ENCODE measurements around the gene MAN1C1.

The MAN1C1 gene

GRCh38 chr1:25803368-25803767 lies 186.8 kb downstream of the MAN1C1 start:
- no peaks in the 10 kb centered on the region for H3K9me3 ChIP-seq (ENCODE audit: insufficient read depth, low read length)
- H3K9ac ChIP-seq (ENCODE audit: low read length), result no peak overlapping the region
- no peak overlapping the region for H3K4me2 ChIP-seq (ENCODE audit: low read length)
- no peak overlapping the region for H3K4me3 ChIP-seq (ENCODE audit: low read length)
- H3K36me3 ChIP-seq (replicated peaks; ENCODE audit: low read depth, low read length), result no peaks in the 10 kb centered on the region
- no peaks in the 10 kb centered on the region for H3K27me3 ChIP-seq (ENCODE audit: low read depth, low read length)
- TF ChIP-seq, protein P1, sequence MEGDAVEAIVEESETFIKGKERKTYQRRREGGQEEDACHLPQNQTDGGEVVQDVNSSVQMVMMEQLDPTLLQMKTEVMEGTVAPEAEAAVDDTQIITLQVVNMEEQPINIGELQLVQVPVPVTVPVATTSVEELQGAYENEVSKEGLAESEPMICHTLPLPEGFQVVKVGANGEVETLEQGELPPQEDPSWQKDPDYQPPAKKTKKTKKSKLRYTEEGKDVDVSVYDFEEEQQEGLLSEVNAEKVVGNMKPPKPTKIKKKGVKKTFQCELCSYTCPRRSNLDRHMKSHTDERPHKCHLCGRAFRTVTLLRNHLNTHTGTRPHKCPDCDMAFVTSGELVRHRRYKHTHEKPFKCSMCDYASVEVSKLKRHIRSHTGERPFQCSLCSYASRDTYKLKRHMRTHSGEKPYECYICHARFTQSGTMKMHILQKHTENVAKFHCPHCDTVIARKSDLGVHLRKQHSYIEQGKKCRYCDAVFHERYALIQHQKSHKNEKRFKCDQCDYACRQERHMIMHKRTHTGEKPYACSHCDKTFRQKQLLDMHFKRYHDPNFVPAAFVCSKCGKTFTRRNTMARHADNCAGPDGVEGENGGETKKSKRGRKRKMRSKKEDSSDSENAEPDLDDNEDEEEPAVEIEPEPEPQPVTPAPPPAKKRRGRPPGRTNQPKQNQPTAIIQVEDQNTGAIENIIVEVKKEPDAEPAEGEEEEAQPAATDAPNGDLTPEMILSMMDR (IDR thresholded peaks at IDR 0.05; ENCODE audit: low read depth, low read length), result no peak
- no peak for TF ChIP-seq EZH2phosphoT487 (IDR thresholded peaks at IDR 0.05; ENCODE audit: low read depth)
- no peaks in the 10 kb centered on the region for H4K20me1 ChIP-seq (ENCODE audit: insufficient read depth, low read length)
- peaks cover 23% of the 10 kb centered on the region for H3K4me1 ChIP-seq (ENCODE audit: low read length)
- no peaks in the 10 kb centered on the region for H3K79me2 ChIP-seq (ENCODE audit: low read length)
- no peak overlapping the region for H2AFZ ChIP-seq (ENCODE audit: low read depth, low read length)
- H3K27ac ChIP-seq (ENCODE audit: low read length), result no peak overlapping the region

DNA sequence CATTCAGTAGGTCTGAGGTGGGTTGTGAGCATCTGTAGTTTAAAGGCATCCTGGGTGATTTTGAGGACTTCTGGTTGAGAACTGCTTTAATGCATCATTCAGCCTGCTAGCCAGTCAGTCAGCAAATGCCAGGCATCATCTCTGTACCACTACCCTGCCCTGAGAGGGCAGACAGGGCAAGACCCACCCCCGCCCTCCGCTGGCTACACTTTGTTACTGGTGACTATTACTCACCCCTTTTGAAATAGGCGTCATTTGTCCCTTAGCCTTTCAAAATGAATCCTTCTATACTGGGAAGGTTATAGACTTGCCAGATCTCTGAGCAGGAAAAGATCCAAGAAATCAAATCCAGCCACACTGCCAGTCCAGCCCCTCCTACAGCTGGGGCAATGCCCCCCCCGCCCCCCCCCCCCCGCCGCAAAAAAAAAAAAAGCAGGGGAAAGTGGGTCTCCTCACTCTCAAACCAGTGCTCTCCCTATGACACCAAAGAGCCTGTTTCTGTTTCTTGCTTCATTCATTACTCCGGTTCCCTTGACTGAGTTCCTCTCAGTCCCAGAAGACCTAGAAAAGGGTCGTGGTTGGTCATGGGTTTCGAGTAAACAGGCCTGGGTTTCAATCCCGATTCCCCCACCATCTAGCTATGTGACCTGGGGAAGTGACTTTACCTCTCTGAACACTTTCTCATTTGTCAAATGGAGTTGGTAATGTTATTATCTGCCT lies 187.8 kb downstream of the MAN1C1 start:
- Histone ChIP-seq H3K36me3 (replicated peaks; ENCODE audit: low read depth, low read length) (no peaks in the 10 kb centered on the region), H4K20me1 (ENCODE audit: insufficient read depth, low read length) (no peaks in the 10 kb centered on the region), H3K4me1 (ENCODE audit: low read length) (peaks cover 27% of the 10 kb centered on the region), H2AFZ (ENCODE audit: low read depth, low read length) (no peak overlapping the region), H3K27ac (ENCODE audit: low read length) (no peak overlapping the region), H3K27me3 (ENCODE audit: low read depth, low read length) (no peaks in the 10 kb centered on the region), H3K9me3 (ENCODE audit: insufficient read depth, low read length) (no peaks in the 10 kb centered on the region), H3K9ac (ENCODE audit: low read length) (no peak overlapping the region), H3K79me2 (ENCODE audit: low read length) (no peaks in the 10 kb centered on the region), H3K4me2 (ENCODE audit: low read length) (no peak overlapping the region), H3K4me3 (ENCODE audit: low read length) (no peak overlapping the region)
- no peak for TF ChIP-seq EZH2phosphoT487 (IDR thresholded peaks at IDR 0.05; ENCODE audit: low read depth)
- TF ChIP-seq, protein P1 (IDR thresholded peaks at IDR 0.05; ENCODE audit: low read depth, low read length), result no peak

DNA sequence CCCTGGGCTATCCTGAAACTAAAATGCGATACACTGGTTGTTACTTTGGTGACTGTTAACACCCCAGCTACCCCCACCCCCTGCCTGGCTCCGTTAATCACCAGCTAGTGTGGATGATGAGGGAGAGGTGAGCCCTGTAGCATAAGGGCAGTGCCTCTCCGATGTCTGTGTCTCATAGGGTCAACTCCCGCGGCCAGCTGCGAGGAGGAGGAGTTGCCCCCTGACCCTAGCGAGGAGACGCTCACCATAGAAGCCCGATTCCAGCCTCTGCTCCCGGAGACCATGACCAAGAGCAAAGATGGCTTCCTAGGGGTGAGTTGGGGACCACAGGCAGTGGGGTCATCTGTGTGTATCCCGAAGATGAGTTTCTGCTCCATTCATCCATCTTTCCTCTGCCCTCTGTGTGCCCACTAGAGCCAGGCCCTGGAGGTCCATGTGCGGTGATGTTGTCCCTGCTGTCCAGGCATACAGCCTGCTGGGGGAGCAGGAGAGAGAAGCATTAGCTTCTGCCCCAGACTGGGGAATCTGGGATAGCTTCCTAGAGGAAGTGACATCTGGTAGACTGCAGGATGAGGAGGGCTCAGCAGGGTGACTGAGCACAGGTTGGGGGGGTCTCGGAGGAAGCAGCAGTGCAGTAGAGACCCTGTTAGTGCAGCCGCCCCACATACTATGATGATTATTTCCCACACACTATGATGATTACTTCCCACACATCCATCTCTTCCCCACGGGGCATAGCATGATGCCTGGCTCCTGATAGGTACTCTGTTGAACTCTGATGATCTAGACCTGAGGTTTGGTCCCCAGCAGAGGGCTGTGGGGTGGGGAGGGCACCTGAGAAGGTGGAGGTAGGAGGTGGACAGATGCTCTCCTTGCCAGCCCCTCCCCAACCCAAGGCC lies 188.6 kb downstream of the MAN1C1 start:
- Histone ChIP-seq H3K27me3 (ENCODE audit: low read depth, low read length) (no peaks in the 10 kb centered on the region), H3K9ac (ENCODE audit: low read length) (no peak overlapping the region), H3K79me2 (ENCODE audit: low read length) (no peaks in the 10 kb centered on the region), H3K4me3 (ENCODE audit: low read length) (no peak overlapping the region), H3K36me3 (replicated peaks; ENCODE audit: low read depth, low read length) (no peaks in the 10 kb centered on the region), H3K4me2 (ENCODE audit: low read length) (no peak overlapping the region), H2AFZ (ENCODE audit: low read depth, low read length) (no peak overlapping the region), H4K20me1 (ENCODE audit: insufficient read depth, low read length) (no peaks in the 10 kb centered on the region), H3K9me3 (ENCODE audit: insufficient read depth, low read length) (no peaks in the 10 kb centered on the region), H3K4me1 (ENCODE audit: low read length) (peaks cover 33% of the 10 kb centered on the region), H3K27ac (ENCODE audit: low read length) (no peak overlapping the region)
- TF ChIP-seq, protein P1 (IDR thresholded peaks at IDR 0.05; ENCODE audit: low read depth, low read length), result no peak
- TF ChIP-seq EZH2phosphoT487 (IDR thresholded peaks at IDR 0.05; ENCODE audit: low read depth), result no peak

DNA sequence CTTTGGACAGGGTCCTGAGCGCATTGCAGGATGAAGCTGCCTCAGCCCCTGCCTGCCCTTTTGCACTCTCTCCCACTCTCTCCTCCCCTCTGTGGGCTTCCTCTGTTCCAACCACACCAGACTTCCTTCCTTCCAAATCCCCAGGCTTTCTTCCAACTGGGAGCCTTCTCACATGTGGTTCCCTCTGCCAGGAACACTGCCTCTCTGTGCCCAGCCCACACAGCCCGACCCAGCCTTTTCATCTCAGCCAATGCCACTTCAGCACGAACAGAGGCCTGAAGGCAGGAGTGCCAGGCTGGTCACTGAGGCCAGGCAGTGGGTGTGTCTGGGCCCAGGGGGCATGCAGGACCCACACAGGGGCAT lies 189.3 kb downstream of the MAN1C1 start:
- Histone ChIP-seq H3K36me3 (replicated peaks; ENCODE audit: low read depth, low read length) (no peaks in the 10 kb centered on the region), H3K4me2 (ENCODE audit: low read length) (no peak overlapping the region), H3K79me2 (ENCODE audit: low read length) (no peaks in the 10 kb centered on the region)

More for the DNA sequence above, 189.3 kb downstream of the MAN1C1 start:
- Histone ChIP-seq H3K9ac (ENCODE audit: low read length) (no peak overlapping the region), H3K4me1 (ENCODE audit: low read length) (peaks cover 30% of the 10 kb centered on the region), H3K4me3 (ENCODE audit: low read length) (no peak overlapping the region), H3K27ac (ENCODE audit: low read length) (no peak overlapping the region), H3K9me3 (ENCODE audit: insufficient read depth, low read length) (no peaks in the 10 kb centered on the region), H2AFZ (ENCODE audit: low read depth, low read length) (no peak overlapping the region), H3K27me3 (ENCODE audit: low read depth, low read length) (no peaks in the 10 kb centered on the region), H4K20me1 (ENCODE audit: insufficient read depth, low read length) (no peaks in the 10 kb centered on the region)
- no peak for TF ChIP-seq EZH2phosphoT487 (IDR thresholded peaks at IDR 0.05; ENCODE audit: low read depth)
- TF ChIP-seq, protein P1 (IDR thresholded peaks at IDR 0.05; ENCODE audit: low read depth, low read length), result no peak

All from OCI-LY3 (cell line).